Progenitor cell of endocrine pancreas (in vitro differentiated cells): ENCODE measurements around the gene PLXNA2. TPM values are rescaled to one million over a fixed set of nuclear protein-coding genes. Genes with fewer than 3 reads are reported as not detected.
A peak's percentile ranks its signal among the peaks of the same experiment; 100 is the strongest.

Experiments used
- DNase-seq: peaks from one replicate; pipeline ENCODE4 v3.0.0; 2021; ENCODE audit warnings: low spot score; ENCODE audit not compliant: unreplicated experiment
- H3K27ac Mint-ChIP-seq: 2 replicates; pipeline ENCODE4 v1.8.0; 2021; ENCODE audit warnings: mild to moderate bottlenecking, moderate library complexity, mixed read lengths
- H3K27me3 Mint-ChIP-seq: 2 replicates; pipeline ENCODE4 v1.8.0; 2021; ENCODE audit warnings: mixed read lengths
- H3K36me3 Mint-ChIP-seq: 2 replicates; pipeline ENCODE4 v1.8.0; 2022; ENCODE audit warnings: mixed read lengths; ENCODE audit not compliant: insufficient read depth
- H3K4me1 Mint-ChIP-seq: 2 replicates; pipeline ENCODE4 v1.8.0; 2021; ENCODE audit warnings: low read depth, mixed read lengths
- H3K4me3 Mint-ChIP-seq: 2 replicates; pipeline ENCODE4 v1.8.0; 2021; ENCODE audit warnings: low read depth, mild to moderate bottlenecking, moderate library complexity, mixed read lengths
- H3K9me3 Mint-ChIP-seq: 2 replicates; pipeline ENCODE4 v1.8.0; 2021; ENCODE audit warnings: low read depth, mixed read lengths
- total RNA-seq: library from RNA; stranded (reverse); gene quantifications from 2 replicates; pipeline ENCODE4 v1.2.1, GENCODE V29; 2021
- TF ChIP-seq, protein P1 (sequence below): fragments of 200-600 bp; sonication (generic); IDR thresholded peaks from one replicate; pipeline ENCODE4 v1.5.0; 2021; ENCODE audit warnings: antibody characterized with exemption, mild to moderate bottlenecking; ENCODE audit not compliant: unreplicated experiment

Gene PLXNA2
- total RNA-seq, 1 donor from 2014 or later, result 34.9 TPM

DNA sequence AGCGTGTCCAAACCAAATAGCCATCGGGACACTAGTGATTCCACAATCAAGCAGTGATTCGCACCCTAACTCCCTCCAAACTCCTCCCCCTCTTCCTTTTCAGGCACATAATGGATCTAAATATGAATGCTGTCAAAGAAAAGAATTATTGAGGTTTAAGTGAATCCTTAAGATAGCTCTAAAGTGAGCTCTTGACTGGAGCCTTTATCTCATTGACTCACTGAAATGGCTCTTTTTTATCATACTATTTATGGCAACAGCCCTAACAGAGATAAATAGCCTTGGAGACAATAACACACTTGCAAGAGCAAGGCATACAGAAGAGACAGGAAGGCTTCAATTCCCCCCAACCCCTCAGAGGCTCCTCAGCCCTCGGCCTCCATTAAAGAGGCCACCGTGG is 143.3 kb downstream of the PLXNA2 start:
- Mint-ChIP-seq H3K4me1 (peaks cover 6% of the 10 kb centered on the region), H3K27me3 (peaks cover 15% of the 10 kb centered on the region), H3K36me3 (peaks cover 4% of the 10 kb centered on the region), H3K4me3 (no peak overlapping the region), H3K9me3 (no peaks in the 10 kb centered on the region), H3K27ac (peak overlapping the region; percentile 3)
- TF ChIP-seq, protein P1, sequence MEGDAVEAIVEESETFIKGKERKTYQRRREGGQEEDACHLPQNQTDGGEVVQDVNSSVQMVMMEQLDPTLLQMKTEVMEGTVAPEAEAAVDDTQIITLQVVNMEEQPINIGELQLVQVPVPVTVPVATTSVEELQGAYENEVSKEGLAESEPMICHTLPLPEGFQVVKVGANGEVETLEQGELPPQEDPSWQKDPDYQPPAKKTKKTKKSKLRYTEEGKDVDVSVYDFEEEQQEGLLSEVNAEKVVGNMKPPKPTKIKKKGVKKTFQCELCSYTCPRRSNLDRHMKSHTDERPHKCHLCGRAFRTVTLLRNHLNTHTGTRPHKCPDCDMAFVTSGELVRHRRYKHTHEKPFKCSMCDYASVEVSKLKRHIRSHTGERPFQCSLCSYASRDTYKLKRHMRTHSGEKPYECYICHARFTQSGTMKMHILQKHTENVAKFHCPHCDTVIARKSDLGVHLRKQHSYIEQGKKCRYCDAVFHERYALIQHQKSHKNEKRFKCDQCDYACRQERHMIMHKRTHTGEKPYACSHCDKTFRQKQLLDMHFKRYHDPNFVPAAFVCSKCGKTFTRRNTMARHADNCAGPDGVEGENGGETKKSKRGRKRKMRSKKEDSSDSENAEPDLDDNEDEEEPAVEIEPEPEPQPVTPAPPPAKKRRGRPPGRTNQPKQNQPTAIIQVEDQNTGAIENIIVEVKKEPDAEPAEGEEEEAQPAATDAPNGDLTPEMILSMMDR, result no peak
- no peak for DNase-seq

DNA sequence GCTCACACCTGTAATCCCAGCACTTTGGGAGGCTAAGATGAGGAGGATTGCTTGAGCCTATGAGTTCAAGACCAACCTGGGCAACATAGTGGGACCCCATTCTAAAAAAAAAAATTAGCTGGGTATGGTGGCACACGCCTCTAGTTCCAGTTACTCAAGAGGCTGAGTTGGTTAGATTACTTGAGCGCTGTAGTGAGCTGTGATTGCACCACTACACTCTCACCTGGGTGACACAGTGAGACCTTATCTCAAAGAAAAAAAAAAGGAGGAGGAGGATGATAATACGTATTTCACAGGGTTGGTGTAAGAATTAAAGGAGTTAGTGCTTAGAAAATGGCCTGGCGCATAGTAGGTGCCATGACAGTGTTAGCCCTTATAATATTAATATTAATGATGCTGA is 144.1 kb downstream of the PLXNA2 start:
- Mint-ChIP-seq H3K9me3 (no peaks in the 10 kb centered on the region), H3K36me3 (peaks cover 4% of the 10 kb centered on the region), H3K27me3 (peaks cover 15% of the 10 kb centered on the region), H3K4me1 (peaks cover 6% of the 10 kb centered on the region), H3K4me3 (no peak overlapping the region), H3K27ac (no peak overlapping the region)
- TF ChIP-seq, protein P1, result no peak
- no peak for DNase-seq

DNA sequence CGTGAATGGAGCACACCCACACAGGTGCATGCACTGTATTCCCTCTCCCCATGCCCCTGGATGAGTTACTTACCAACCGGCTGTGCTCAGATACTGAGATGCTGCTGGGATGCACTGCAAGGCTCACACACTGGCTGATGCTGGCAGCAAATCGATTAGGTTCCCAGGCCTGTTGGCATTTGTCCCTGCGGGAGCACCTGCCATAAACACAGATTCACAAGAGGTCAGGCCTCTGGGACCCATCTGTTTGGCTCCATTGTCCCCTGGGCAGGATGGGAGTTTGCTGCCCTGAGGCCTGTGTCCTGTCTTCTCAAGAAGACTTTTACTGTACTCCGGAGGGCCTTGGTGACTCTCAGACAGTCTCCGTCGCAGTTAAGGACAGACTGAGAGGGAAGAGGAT is 145.4 kb downstream of the PLXNA2 start:
- TF ChIP-seq, protein P1, result no peak
- DNase-seq, result no peak
- Mint-ChIP-seq H3K4me3 (no peak overlapping the region), H3K27ac (no peak overlapping the region), H3K27me3 (peaks cover 10% of the 10 kb centered on the region), H3K4me1 (peaks cover 5% of the 10 kb centered on the region), H3K36me3 (peaks cover 2% of the 10 kb centered on the region), H3K9me3 (no peaks in the 10 kb centered on the region)

DNA sequence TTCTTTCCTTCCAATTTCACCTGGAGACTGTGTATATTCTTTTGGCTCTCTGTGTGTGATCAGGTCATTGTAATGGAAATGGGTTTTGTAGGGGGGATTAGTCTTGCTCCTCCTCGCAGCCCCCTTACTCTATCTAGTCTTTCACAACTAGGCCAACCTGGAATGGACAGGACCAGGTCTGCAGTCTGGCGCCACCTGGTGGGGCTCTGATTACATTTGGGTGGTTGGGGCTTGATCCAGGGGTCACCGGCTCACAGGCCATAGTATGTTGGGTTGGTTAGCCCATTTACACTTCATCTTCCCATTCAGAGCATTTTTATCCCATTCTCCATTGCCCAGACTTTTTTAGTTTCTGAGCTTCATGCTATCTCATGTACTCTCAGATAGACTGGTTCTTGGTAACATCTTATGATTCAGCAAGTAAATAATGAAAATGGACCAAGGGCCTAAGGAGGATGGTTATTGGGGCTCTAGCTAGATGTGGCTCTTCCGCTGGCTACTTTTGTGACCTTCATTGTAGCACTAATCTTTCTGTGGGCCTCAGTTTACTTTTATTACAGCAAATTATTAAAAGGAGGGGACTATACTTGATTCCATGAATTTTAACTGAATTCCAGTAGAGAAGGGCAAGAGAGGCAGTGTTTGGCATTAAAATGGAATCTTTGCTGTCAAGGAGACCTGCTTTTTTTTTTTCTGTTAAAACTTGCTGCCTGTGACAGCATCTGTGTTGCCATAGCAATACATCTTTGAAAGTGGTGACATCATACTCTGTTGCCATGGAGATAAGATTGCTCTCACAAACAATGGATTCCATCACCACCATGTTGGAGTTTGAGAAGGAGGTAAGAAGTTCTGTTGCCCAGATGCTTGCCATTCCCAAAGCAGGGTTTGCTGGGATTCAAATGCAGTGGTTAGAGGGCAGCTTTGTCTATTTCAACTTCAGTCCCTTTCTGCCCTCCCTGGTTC is 150.1 kb downstream of the PLXNA2 start:
- DNase-seq, result peak; percentile 41
- Mint-ChIP-seq H3K27me3 (no peaks in the 10 kb centered on the region), H3K4me1 (peaks cover 2% of the 10 kb centered on the region), H3K4me3 (no peak overlapping the region), H3K9me3 (peaks cover 2% of the 10 kb centered on the region), H3K27ac (no peak overlapping the region), H3K36me3 (peaks cover 12% of the 10 kb centered on the region)
- TF ChIP-seq, protein P1, result peak; percentile 76

DNA sequence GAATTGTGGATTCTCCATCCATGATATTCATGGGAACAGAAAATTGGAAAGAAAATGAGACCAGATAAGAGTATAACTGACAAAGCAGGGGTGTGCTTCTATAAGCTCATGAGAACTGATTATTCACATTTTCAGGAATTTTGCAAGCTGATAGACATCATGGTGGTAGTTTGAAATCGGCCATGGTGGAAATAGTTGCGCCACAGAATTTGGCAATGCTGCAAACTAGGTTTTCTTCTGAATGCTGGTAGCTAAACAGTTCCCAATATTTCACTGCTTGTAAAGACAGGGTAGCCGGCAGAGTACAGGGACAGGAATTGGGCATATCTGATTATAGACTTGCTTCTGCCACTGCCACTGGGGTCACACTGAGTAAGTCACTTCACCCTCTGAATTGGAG is 151.1 kb downstream of the PLXNA2 start:
- Mint-ChIP-seq H3K9me3 (peaks cover 2% of the 10 kb centered on the region), H3K36me3 (peaks cover 12% of the 10 kb centered on the region), H3K4me1 (peaks cover 2% of the 10 kb centered on the region), H3K27me3 (no peaks in the 10 kb centered on the region), H3K27ac (no peak overlapping the region), H3K4me3 (no peak overlapping the region)
- TF ChIP-seq, protein P1, result no peak
- DNase-seq, result no peak
